HG03565 (cell line): ENCODE results near the gene ADAM8.
"Not testable (repeated sequence)": the region's sequence is repeated elsewhere in the genome, so short reads cannot be mapped to it uniquely, and the experiment has no call there.

Experiments
- ATAC-seq: cut with Tn5 transposase; IDR thresholded peaks from one replicate; pipeline ENCODE4 v1.9.1; 2021; ENCODE audit warnings: mild to moderate bottlenecking, moderate library complexity; ENCODE audit not compliant: unreplicated experiment

The ADAM8 gene

DNA sequence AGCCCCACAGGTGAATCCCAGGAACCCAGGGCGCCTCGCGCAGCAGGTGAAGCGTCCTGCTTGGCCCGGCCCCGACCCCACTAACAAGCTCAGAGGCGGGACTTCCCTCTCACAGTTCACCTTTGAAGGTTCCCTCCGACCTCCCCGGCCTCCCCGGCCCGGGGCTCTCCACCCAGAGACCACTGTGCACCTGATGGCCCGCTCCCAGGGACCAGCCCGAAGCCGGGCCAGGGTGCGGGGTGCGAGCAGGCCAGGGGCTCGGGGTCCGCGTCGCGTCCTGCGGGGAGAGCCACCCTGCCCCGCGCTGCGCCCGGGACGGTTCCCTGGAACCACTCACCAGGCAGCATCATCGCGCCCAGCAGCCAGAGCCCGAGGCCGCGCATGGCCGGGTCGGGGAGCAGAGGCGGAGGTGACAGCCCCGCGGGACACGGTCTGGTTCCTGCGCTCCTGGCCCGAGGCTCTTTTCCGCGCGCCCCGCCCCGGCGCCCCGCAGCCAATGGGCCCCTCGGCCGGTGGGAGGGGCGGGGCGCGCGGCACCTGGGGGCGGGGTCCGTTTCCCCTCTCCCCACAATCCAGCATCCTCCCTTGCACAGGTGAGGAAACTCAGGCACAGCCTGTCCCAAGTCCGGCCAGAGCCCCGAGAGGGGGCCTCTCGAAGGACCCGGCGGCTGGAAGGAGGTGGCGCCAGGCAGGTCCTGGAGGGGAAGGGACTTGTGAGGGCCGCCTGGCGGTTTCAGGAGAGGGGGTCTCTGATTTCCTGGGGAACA lies at the start of gene ADAM8:
Gene ADAM8, minus strand, starts transcription at position 434 of the 767 bp plus-strand sequence. Its CDS starts 51 bp downstream, at position 383.
- ATAC-seq, result peak; percentile 31

- ATAC-seq, result no peak
Observed at GRCh38 chr10:133326223-133326551, 49.5 kb upstream of the ADAM8 start.

DNA sequence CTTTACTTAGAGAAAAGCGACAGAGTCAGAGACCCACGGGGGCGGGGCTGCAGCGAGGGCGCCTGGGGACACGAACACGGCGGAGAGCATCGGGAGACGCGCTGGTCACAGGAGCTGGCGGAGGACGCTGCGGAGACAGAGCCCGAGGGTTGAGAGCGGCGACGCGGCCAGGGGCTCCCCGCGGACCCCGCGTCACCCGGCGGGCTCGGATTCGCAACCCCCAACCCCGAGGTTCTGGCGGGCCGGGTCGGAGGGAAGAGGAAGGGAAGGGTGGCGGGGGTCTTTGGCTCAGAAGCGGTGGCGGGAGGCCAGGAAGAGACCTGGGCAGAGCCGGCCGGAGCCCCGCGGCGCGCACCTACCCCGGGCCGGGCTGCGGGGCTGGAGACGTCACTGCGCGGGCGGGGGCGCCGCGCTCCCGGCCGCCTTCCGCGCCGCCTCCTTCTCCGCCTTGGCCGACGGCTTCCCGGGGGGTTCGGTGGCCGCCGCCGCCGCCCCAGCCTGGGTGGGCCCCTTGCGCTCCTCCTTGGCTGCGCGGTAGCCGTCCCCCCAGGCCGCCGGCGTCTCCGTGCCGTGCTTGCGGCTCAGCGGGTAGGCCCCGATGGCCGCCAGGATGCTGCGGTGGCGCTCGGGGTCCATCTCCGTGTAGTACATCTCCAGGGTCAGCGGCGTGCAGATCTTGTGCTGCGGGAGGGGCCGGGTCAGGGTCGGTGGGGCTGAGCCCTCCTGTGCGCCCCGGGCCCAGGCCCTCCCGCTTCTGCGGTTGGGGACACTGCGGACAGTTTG lies 49.0 kb upstream of the ADAM8 start:
- ATAC-seq, result no peak

DNA sequence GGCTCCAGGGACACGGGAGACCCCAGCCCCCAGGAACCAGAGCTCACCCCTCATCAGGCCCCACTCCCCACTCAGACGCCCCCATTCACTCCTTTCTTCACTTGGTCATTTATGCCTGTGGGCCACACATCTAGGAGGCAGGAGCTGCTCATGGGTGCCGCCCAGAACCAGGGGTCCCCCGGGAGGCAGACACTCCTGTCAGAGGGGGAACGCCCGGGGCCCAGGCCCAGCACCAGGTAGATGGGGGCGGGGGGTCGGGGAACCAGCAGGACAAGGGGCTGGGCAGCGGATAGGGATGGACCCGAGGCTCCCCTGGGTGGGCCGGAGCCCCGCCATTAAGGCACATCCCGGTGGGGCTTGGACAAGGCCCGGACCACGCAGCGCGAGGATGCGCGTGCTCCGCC lies 48.2 kb upstream of the ADAM8 start:
- no peak for ATAC-seq

DNA sequence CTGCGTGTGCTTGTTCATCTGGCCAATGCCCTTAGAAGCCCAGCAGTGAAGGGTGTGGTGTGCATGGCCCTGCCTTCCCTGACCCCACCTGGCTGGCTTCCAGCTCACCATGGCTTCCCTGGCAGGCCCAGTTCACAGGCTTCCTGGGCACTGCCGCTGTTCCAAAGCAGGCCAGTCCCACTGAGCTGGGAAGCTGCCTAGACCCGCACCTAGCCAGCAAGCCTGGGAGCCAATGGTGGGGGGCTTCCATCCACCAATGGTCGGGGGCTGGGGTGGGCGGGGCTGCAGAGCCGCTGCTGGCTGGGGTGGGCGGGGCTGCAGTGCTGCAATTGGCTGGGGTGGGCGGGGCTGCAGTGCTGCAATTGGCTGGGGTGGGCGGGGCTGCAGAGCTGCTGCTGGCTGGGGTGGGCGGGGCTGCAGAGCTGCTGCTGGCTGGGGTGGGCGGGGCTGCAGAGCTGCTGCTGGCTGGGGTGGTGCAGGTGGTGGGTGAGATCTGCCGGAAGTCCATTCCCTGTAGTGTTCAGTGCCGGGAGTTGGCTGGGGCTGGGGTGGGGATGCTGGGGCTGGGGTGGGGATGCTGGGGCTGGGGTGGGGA lies 47.6 kb upstream of the ADAM8 start:
- no peak for ATAC-seq

DNA sequence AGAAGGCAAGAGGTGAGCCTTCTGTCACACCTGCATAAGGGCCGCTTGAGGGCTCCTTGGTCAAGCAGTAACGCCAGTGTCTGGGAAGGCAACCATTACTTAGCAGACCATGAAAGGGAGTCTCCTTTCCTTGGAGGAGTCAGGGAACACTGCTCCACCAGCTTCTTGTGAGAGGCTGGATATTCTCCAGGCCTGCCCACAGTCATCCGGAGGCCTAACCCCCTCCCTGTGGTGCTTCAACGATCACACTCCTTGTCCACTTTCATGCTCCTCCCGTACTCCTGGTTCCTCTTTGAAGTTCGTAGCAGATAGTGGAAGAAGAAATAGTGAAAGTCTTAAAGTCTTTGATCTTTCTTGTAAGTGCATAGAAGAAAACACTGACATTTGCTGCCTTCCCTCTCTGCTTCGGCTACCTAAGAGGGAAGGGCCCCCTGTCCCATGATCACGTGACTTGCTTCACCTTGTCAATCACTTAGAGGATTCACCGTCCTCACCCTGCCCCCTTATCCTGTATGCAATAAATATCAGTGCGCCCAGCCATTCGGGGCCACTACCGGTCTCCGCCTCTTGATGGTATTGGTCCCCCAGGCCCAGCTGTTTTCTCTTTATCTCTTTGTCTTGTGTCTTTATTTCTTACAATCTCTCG lies 45.5 kb upstream of the ADAM8 start:
- not testable (repeated sequence) for ATAC-seq

DNA sequence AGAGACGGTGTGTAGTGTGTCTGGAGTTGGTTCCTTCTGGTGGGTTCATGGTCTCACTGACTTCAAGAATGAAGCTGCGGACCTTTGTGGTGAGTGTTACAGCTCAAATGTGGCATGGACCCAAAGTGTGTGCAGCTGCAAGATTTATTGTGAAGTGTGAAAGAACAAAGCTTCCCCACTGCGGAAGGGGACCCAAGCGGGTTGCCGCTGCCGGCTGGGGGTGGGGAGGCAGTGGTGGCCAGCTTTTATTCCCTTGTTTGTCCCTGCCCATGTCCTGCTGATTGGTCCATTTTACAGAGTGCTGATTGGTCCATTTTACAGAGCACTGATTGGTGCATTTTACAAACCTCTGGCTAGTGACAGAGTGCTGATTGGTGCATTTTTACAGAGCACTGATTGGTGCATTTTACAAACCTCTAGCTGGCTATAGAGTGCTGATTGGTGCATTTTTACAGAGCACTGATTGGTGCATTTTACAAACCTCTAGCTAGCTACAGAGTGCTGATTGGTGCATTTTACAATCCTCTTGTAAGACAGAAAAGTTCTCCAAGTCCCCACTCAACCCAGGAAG lies 44.3 kb upstream of the ADAM8 start:
- not testable (repeated sequence) for ATAC-seq

GRCh38 chr10:133318494-133319127 lies 41.9 kb upstream of the ADAM8 start:
- peak; percentile 69 for ATAC-seq

GRCh38 chr10:133316732-133317131 lies 40.1 kb upstream of the ADAM8 start:
- no peak for ATAC-seq

DNA sequence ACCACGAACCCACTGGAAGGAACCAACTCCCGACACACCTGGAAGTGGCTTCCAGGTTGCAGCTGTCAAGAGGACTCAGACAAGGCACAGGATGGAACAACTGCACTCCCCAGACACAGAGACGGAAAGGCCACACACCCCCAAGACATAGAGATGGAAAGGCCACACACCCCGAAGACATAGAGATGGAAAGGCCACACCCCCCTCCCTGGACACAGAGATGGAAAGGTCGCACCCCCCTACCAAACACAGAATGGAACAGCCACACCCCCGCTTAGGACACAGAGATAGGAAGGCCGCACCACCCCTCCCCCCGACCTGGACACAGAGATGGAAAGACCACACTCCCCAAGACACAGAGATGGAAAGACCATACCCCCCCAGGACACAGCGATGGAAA lies 39.6 kb upstream of the ADAM8 start:
- ATAC-seq, result no peak

DNA sequence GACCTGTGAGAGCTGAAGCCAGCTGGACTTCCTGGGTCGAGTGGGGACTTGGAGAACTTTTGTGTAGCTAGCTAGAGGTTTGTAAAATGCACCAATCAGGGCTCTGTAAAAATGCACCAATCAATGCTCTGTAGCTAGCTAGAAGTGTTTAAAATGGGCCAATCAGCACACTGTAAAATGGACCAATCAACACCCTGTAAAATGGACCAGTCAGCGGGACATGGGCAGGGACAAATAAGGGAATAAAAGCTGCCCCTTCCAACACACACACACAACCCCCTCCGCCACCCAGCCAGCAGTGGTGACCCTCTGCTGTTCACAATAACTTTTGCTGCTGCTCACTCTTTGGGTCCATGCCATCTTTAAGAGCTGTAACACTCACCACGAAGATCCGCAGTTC lies 39.2 kb upstream of the ADAM8 start:
- ATAC-seq, result no peak

DNA sequence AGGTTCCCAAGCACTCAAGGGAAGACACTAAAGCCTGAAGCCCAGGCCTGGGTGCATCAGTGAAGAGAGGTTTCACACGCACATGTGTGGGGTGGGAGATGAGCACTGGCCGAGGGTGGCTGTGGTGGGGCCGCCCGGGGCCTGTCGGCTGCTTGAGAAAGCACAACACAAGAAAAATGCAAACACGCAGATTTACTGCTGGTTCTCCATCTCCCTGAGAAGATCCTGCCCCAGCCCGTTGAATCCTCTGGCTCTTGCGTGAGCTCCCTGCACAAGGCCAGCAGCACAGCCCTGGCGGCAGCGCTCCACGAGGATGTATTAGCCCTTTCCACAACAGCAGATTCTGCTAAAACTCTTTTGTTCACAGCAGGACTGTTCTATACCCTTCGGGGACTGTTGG lies 38.2 kb upstream of the ADAM8 start:
- ATAC-seq, result no peak

DNA sequence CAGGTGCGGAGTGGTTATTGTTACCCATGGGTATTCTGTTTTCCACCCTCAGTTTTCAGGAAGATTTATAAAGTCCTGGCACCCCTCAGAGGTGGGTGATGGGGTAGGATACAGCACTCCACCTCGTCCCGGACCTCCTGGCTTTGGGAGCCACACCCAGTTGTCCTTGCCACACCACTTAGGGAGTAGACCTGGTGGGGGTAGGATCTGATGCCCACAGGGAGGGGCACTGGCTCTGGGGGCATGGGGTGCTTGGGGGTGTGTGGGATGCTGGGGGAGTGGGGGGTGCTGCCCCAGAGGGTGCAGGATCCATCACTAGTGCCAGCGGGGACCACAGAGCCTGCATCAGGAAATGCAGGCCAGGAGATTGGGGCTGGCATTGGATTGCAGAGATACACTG lies 36.5 kb upstream of the ADAM8 start:
- no peak for ATAC-seq

- no peak for ATAC-seq
Observed at GRCh38 chr10:133312769-133313145, 36.1 kb upstream of the ADAM8 start.

- ATAC-seq, result no peak
Observed at GRCh38 chr10:133312016-133312768, 35.5 kb upstream of the ADAM8 start.

DNA sequence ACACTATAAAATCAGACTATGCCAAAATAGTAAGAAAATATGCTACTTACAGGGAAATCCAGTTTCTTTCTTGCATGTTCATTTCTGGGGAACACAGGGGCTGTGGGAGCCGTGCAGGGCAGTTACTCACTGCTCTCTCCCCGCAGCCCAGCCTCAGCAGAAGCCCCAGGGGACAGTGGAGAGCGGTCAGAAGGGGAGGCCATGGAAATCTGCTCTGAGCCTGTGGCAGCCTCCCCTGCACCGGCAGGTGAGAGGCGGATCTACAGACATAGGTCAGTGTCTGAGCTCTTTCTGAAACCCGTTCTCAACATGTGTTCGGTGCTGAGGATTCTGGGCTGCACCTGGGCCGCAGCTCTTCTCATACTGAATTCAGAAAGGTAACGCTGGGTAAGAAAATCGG lies 34.9 kb upstream of the ADAM8 start:
- ATAC-seq, result no peak

DNA sequence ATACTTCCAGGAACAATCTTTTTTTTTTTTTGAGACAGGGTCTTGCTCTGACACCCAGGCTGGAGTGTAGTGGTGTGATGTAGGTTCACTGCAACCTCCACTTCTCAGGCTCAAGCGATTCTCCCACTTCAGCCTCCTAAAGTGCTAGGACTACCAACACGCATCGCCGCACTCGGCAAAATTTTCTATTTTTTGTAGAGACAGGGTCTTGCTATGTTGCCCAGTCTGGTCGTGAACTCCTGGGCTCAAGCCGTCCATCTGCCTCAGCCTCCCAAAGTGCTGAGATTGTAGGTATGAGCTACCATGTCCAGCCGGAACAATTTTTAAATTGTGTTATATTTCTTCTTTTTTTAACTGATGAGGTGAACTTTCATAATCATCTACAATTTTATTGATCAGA lies 34.1 kb upstream of the ADAM8 start:
- ATAC-seq, result no peak

DNA sequence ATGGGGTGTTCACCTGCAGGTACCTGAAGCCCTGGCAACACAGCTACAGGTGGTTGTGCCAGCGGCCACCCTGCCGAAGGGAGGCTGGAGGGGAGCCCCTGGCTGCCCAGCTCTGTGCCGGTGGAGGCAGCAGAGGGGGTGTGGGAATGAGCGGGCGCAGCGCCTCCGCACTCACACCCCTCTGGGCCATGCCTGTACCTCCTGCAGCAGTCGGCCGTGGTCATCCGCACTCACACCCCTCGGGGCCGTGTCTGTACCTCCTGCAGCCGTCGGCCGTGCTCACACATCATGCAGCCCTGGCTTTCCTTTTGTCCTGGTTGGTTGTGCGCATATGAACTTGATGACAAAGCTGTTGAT lies 33.7 kb upstream of the ADAM8 start:
- ATAC-seq, result no peak

DNA sequence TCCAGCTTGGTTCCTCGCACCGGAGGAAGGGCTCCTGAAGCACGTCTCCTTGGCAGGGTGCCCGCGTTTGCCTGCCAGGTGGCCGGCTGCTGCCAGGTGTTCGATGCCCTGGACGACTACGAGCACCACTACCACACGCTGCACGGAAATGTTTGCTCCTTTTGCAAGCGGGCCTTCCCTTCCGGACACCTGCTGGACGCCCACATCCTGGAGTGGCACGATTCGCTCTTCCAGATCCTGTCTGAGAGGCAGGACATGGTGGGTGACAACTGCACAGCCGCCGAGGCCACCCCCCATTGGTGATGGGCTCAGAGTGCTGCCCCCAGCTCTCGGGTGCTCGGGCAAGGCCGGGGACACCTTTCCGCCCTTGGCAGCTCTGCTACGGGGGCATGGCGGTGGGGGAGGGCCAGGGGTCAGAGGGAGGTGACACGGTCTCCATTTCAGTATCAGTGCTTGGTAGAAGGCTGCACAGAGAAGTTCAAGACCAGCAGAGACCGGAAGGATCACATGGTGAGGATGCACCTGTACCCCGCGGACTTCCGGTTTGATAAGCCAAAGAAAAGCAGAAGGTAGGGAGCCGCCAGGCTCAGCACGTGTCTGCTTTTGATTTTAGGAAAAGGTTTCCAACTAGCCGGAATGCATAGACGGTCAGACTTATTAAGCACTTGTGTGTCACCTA lies 33.2 kb upstream of the ADAM8 start:
- no peak for ATAC-seq
